HL-60 (cell line): ENCODE results near the gene CDH15.

Experiments used
- DNase-seq, 2 experiments: peaks; one replicate each; pipeline ENCODE4 v3.0.0-alpha.2; 2010 to 2020; ENCODE audit warnings: low read depth in 1 of 2, low spot score in 1 of 2
- H3K27ac ChIP-seq: fragments of 250-450 bp; sonication (Bioruptor Pico); replicated peaks from 2 replicates; pipeline ENCODE4 v1.5.1; 2020; ENCODE audit warnings: mild to moderate bottlenecking, moderate library complexity
- H3K27me3 ChIP-seq: fragments of 250-450 bp; sonication (Bioruptor Pico); 2 replicates; pipeline ENCODE4 v1.5.1; 2021; ENCODE audit warnings: mild to moderate bottlenecking, moderate library complexity; ENCODE audit not compliant: insufficient read depth, poor library complexity, severe bottlenecking
- H3K4me3 ChIP-seq: replicated peaks from 2 replicates; pipeline ENCODE4 v1.5.1; 2011; ENCODE audit warnings: mild to moderate bottlenecking, control low read depth, low read length; ENCODE audit not compliant: insufficient read depth
- CTCF ChIP-seq: IDR thresholded peaks from one replicate; pipeline ENCODE4 v1.5.1; 2011; ENCODE audit warnings: low read length, control low read depth, inconsistent platforms; ENCODE audit not compliant: insufficient read depth
- GABPA ChIP-seq: IDR thresholded peaks from 2 replicates; pipeline ENCODE4 v1.6.1; 2012; ENCODE audit warnings: low read depth
- POLR2AphosphoS5 ChIP-seq: IDR thresholded peaks from 2 replicates; pipeline ENCODE4 v1.6.1; 2012; ENCODE audit warnings: low read depth
- REST ChIP-seq: IDR thresholded peaks from 2 replicates; pipeline ENCODE4 v1.6.1; 2012; ENCODE audit warnings: low read depth; ENCODE audit not compliant: insufficient replicate concordance
- SPI1 ChIP-seq: IDR thresholded peaks from 2 replicates; pipeline ENCODE4 v1.6.1; 2012; ENCODE audit warnings: low read depth, mild to moderate bottlenecking, borderline replicate concordance

Gene CDH15

DNA sequence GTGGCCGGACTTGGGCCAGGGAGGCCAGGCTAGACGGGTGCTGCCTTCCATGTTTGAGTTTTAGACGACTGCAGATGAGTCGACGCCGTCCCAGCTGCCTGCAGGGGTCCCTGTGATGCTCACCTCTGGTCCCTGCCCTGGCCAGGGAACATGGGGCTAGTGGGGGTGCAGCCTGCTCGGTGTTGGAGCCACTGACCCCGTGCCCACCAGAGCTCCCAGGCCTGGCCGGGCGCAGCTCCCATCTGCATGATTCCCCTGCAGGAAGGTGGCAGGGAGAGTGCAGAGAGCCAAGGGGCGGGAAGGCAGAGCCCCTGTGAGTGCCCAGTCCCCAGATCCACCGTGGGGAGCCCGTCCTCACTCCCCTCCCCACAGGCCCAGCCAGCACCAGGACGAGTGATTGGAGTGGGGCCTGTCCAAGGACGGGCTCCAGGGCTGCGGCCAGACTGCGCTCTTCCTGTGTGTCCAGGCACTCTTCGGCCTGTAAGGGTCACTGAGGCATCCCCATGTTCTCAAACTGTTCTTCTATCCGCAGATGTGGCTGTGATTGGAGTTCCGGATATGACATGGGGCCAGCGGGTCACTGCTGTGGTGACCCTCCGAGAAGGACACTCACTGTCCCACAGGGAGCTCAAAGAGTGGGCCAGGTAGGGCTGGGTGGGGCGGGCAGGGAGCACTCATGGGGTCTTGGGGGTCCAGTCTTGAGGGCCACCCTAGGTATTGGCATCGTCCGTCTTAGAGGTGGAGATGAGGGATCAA, 26.0 kb upstream of the CDH15 start:
- no peaks in the 10 kb centered on the region for H3K27me3 ChIP-seq
- H3K27ac ChIP-seq: no peak overlapping the region
- TF ChIP-seq POLR2AphosphoS5 (no peak), SPI1 (no peak), REST (no peak), GABPA (no peak), CTCF (no peak)
- no peak overlapping the region for H3K4me3 ChIP-seq
- DNase-seq: no peak

- Histone ChIP-seq H3K4me3 (no peak overlapping the region), H3K27me3 (no peaks in the 10 kb centered on the region), H3K27ac (no peak overlapping the region)
- TF ChIP-seq REST (no peak), GABPA (no peak), CTCF (no peak), SPI1 (no peak), POLR2AphosphoS5 (no peak)
- DNase-seq: no peak
Observed at GRCh38 chr16:89146211-89147005, 25.1 kb upstream of the CDH15 start.

GRCh38 chr16:89147085-89147817, 24.3 kb upstream of the CDH15 start:
- H3K27ac ChIP-seq: no peak overlapping the region
- no peak overlapping the region for H3K4me3 ChIP-seq
- H3K27me3 ChIP-seq: no peaks in the 10 kb centered on the region
- TF ChIP-seq SPI1 (no peak), POLR2AphosphoS5 (no peak), GABPA (no peak), CTCF (no peak), REST (no peak)
- no peak for DNase-seq
